HEK293T (cell line): ENCODE measurements around the gene CPTP.

Experiments used
- ARNT ChIP-seq: fragments of 450-650 bp; IDR thresholded peaks from 2 replicates; pipeline ENCODE4 v1.6.1; 2017; ENCODE audit warnings: mild to moderate bottlenecking
- BHLHE40 ChIP-seq: fragments of 450-650 bp; IDR thresholded peaks from 2 replicates; pipeline ENCODE4 v1.6.1; 2016; ENCODE audit warnings: mild to moderate bottlenecking, moderate library complexity, borderline replicate concordance
- FOXA1 ChIP-seq: fragments of 450-650 bp; IDR thresholded peaks from 2 replicates; pipeline ENCODE4 v1.6.1; 2016; ENCODE audit warnings: mild to moderate bottlenecking
- FOXM1 ChIP-seq: fragments of 450-650 bp; IDR thresholded peaks from 2 replicates; pipeline ENCODE4 v1.6.1; 2017; ENCODE audit warnings: mild to moderate bottlenecking, borderline replicate concordance
- L3MBTL2 ChIP-seq: fragments of 450-650 bp; conservative IDR thresholded peaks from 2 replicates; pipeline ENCODE4 v1.6.1; 2016; ENCODE audit warnings: mild to moderate bottlenecking
- NFRKB ChIP-seq: fragments of 450-650 bp; IDR thresholded peaks from 2 replicates; pipeline ENCODE4 v1.6.1; 2016; ENCODE audit warnings: mild to moderate bottlenecking, moderate library complexity
- SP1 ChIP-seq: fragments of 450-650 bp; IDR thresholded peaks from 2 replicates; pipeline ENCODE4 v1.6.1; 2017
- SUZ12 ChIP-seq: fragments of 450-650 bp; IDR thresholded peaks from 2 replicates; pipeline ENCODE4 v1.6.1; 2016; ENCODE audit warnings: mild to moderate bottlenecking
- TARDBP ChIP-seq: fragments of 450-650 bp; IDR thresholded peaks from 2 replicates; pipeline ENCODE4 v1.6.1; 2016
- ZNF384 ChIP-seq: fragments of 450-650 bp; IDR thresholded peaks from 2 replicates; pipeline ENCODE4 v1.6.1; 2016

DNA sequence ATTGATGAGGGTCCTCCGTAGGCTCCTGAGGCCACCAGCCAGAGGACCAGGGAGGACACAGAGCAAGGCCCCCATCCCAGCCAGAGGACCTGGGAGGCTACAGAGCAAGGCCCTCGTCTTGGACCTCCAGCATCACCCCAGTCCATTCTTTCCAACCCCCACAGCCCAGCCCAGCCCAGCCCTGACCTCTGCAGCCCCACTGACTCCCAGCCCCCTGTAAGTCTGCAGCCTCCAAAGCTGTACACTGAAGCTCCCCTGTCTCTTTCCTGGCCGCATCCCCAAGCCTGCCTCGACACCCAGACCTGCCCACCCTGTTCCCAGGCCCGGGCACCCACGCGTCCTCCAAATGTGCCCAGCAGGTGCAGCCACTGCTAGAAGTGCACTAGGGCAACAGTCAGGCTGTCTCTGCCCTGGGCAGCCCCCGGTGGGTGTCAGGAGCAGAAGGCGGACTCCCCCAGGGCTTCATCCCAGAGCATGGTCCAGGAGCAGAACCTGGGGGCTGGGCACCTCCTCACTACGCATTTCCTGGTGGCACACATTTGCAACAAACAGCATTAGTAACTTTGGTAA lies 22.5 kb downstream of the CPTP start:
- no peak for TF ChIP-seq SP1
- no peak for TF ChIP-seq ZNF384
- TF ChIP-seq SUZ12: no peak
- no peak for TF ChIP-seq NFRKB
- TF ChIP-seq ARNT: no peak
- TF ChIP-seq FOXA1: no peak
- no peak for TF ChIP-seq BHLHE40
- no peak for TF ChIP-seq L3MBTL2
- no peak for TF ChIP-seq TARDBP
- TF ChIP-seq FOXM1: no peak
